ENCODE measurements around the gene SHCBP1. TPM values are rescaled to one million over a fixed set of nuclear protein-coding genes. Genes with fewer than 3 reads are reported as not detected.
A peak's percentile ranks its signal among the peaks of the same experiment; 100 is the strongest.

SHCBP1 gene
- total and polyA plus RNA-seq, 2 of the 13 experiments (the other 11 are each of a cell fraction or from before 2014, with no cell fraction given) = 15.7 to 33.0 TPM

- TF ChIP-seq MAFG (CRISPR knock-in tag; IDR thresholded peaks at IDR 0.05) (no peak), NRL (CRISPR knock-in tag; IDR thresholded peaks at IDR 0.05; ENCODE audit: borderline replicate concordance) (peak; percentile 84; the same call in 1 of the 2 replicates), HOXD1 (CRISPR knock-in tag; IDR thresholded peaks at IDR 0.05) (no peak), SNAPC4 (CRISPR knock-in tag; IDR thresholded peaks at IDR 0.05) (peak; percentile 66; the same call in 1 of the 2 replicates), ZMAT5 (CRISPR knock-in tag; IDR thresholded peaks at IDR 0.05; ENCODE audit: borderline replicate concordance, low read depth) (no peak), ZNF737 (CRISPR knock-in tag; IDR thresholded peaks at IDR 0.05; ENCODE audit: borderline replicate concordance) (no peak), FOXC1 (CRISPR knock-in tag; IDR thresholded peaks at IDR 0.05; ENCODE audit: borderline replicate concordance) (no peak; the same call in 1 of the 2 replicates), RAD21 (CRISPR knock-in tag; IDR thresholded peaks at IDR 0.05) (no peak), ZNF121 (CRISPR knock-in tag; IDR thresholded peaks at IDR 0.05) (no peak), SMAD9 (CRISPR knock-in tag; IDR thresholded peaks at IDR 0.05) (no peak), KMT2B (CRISPR knock-in tag; IDR thresholded peaks at IDR 0.05) (peak; percentile 54; the same call in 1 of the 2 replicates), ZNF30 (CRISPR knock-in tag; IDR thresholded peaks at IDR 0.05) (0 out of 2 replicates have a peak, but pooled peaks have one; percentile 40), KDM1A (CRISPR knock-in tag; IDR thresholded peaks at IDR 0.05) (no peak), THAP9 (CRISPR knock-in tag; IDR thresholded peaks at IDR 0.05; ENCODE audit: borderline replicate concordance) (peak; percentile 75), GFI1 (CRISPR knock-in tag; IDR thresholded peaks at IDR 0.05; ENCODE audit: borderline replicate concordance) (no peak), KDM5B (CRISPR knock-in tag; IDR thresholded peaks at IDR 0.05; ENCODE audit: borderline replicate concordance) (peak; percentile 95), HIVEP1 (CRISPR knock-in tag; IDR thresholded peaks at IDR 0.05) (no peak; the same call in 1 of the 2 replicates), ZNF589 (CRISPR knock-in tag; conservative IDR thresholded peaks at IDR 0.05) (no peak), PCBP2 (optimal IDR thresholded peaks at IDR 0.05; ENCODE audit: low read depth, low read length, poor library complexity, severe bottlenecking) (no peak)
Measured at GRCh38 chr16:46632778-46633733, 11.9 kb upstream of the SHCBP1 start (continued).

Data from HepG2 (cell line).